Activated naive CD4-positive, alpha-beta T cell treated with anti-CD3 and anti-CD28 coated beads for 36 hours (primary cell): Measurements from ENCODE around the gene COPA. TPM values are rescaled to one million over a fixed set of nuclear protein-coding genes. Genes with fewer than 3 reads are reported as not detected.

Experiments
- CTCF ChIA-PET: fragments of 350-600 bp; sonication (Branson Sonifier 250); formaldehyde crosslinking; loops from one replicate; lab custom pipeline; 2021; ENCODE audit warnings: antibody characterized with exemption; lab: Charles Lee
- DNase-seq: peaks from one replicate; pipeline ENCODE4 v3.0.0-alpha.2; 2020
- H3K27ac Mint-ChIP-seq: one replicate; pipeline ENCODE4 v1.8.0; 2021; ENCODE audit warnings: mild to moderate bottlenecking, mixed read lengths
- H3K27me3 Mint-ChIP-seq: one replicate; pipeline ENCODE4 v1.8.0; 2021; ENCODE audit warnings: low read depth, mixed read lengths
- H3K36me3 Mint-ChIP-seq: one replicate; pipeline ENCODE4 v1.8.0; 2021; ENCODE audit warnings: low read depth, mixed read lengths
- H3K4me1 Mint-ChIP-seq: one replicate; pipeline ENCODE4 v1.8.0; 2021; ENCODE audit warnings: low read depth, mixed read lengths
- H3K4me3 Mint-ChIP-seq: one replicate; pipeline ENCODE4 v1.8.0; 2021; ENCODE audit warnings: mild to moderate bottlenecking, moderate library complexity, mixed read lengths
- H3K9me3 Mint-ChIP-seq: one replicate; pipeline ENCODE4 v1.8.0; 2021; ENCODE audit warnings: mixed read lengths
- intact Hi-C: fragments of 100-400 bp; cut with micrococcal nuclease; formaldehyde crosslinking; loops from one replicate; pipeline ENCODE4 v1.15.1; 2023
- total RNA-seq, 2 experiments: library from RNA; stranded (reverse); gene quantifications; one replicate each; pipeline ENCODE4 v1.2.3, GENCODE V29; 2021

Gene COPA
- total RNA-seq, 2 experiments from 2014 or later: 97.8 to 101 TPM

DNA sequence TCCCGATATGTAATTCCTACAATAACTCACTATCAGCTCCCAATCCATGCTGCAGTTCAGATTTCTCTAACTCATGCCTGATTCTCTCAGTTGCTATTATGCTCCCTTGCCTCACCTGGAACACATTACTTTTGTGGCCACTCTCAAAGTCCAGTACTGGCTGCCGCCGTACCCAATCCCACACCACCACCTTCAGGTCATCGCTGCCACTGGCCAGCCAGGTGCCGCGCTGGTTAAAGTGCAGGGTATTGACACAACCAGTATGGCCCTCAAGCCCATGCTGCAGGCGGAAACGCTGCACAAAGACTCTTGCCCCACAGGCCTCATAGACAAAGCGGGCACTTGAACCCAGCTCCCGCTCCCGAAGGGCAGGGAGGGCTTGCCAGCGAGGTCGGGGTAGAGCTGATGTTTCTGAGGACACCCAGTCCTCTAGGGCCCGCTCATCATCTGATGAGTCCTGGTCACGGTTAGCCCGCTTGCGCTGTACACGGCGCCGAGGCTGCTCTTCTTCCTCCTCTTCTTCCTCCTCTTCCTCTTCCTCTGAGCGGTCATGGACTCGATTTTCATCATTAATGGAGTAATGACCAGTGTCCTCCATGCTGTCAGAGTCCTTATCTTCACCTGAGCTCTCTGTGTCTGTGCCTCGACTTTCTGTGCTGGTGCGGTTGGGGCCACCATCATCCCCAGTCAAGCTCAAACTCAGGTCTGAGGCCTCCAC lies 103.3 kb downstream of the COPA start:
- H3K27me3 Mint-ChIP-seq: no peaks in the 10 kb centered on the region
- intact Hi-C loops: no loop called here
- peaks cover 38% of the 10 kb centered on the region for H3K36me3 Mint-ChIP-seq
- peaks cover 7% of the 10 kb centered on the region for H3K4me1 Mint-ChIP-seq
- H3K4me3 Mint-ChIP-seq: no peak overlapping the region
- CTCF ChIA-PET: interaction anchor here (0.6 to 2.5 kb wide), 6 partner anchors 12 to 755 kb away, joined by 3 to 17 read pairs (median 4); no protein-coding TSS in a partner anchor
- no peaks in the 10 kb centered on the region for H3K9me3 Mint-ChIP-seq
- no peak overlapping the region for H3K27ac Mint-ChIP-seq
- DNase-seq: no peak

Other genes with a start within 250 kb of the COPA start
- 10 to 100 TPM; 22.2 to 24.7 TPM for gene IGSF8, start 244.6 kb downstream of the COPA start, total RNA-seq
- gene ATP1A2, start 227.5 kb downstream of the COPA start, total RNA-seq: not detected
- not detected for gene ATP1A4, start 191.6 kb downstream of the COPA start, total RNA-seq
- not detected for gene CASQ1, start 152.7 kb downstream of the COPA start, total RNA-seq
- gene PEA15, start 137.9 kb downstream of the COPA start, total RNA-seq: 10 to 100 TPM; 34.3 to 42.0 TPM
- 100 to 1,000 TPM; 218 to 226 TPM for gene DCAF8, start 80.7 kb downstream of the COPA start, total RNA-seq
- 10 to 100 TPM; 58.3 to 65.4 TPM for gene PEX19, start 58.1 kb downstream of the COPA start, total RNA-seq
- gene NCSTN, start 133 bp upstream of the COPA start, total RNA-seq: 10 to 100 TPM; 27.4 to 29.4 TPM
- under 1 TPM in 1 of 2 experiments, not detected in 1; 0.07 TPM for gene NHLH1, start 23.8 kb upstream of the COPA start, total RNA-seq
- under 1 TPM in 1 of 2 experiments, not detected in 1; 0.27 TPM for gene VANGL2, start 57.3 kb upstream of the COPA start, total RNA-seq
- 10 to 100 TPM; 55.0 to 55.5 TPM for gene SLAMF6, start 180.0 kb upstream of the COPA start, total RNA-seq
- gene CD84, start 236.2 kb upstream of the COPA start, total RNA-seq: 1 to 10 TPM; 8.6 to 9.2 TPM